ENCODE results near the gene SDSL.

SDSL gene

GRCh38 chr12:113468365-113469223 is 46.4 kb downstream of the SDSL start:
- no peak for DNase-seq (ENCODE audit: low read depth in 4 of 4, low spot score in 1 of 4)

GRCh38 chr12:113469224-113469948 is 47.2 kb downstream of the SDSL start:
- DNase-seq (ENCODE audit: low read depth in 4 of 4, low spot score in 1 of 4) = no peak

GRCh38 chr12:113469949-113470743 is 48.0 kb downstream of the SDSL start:
- no peak for DNase-seq (ENCODE audit: low read depth in 4 of 4, low spot score in 1 of 4)

- no peak for DNase-seq (ENCODE audit: low read depth in 4 of 4, low spot score in 1 of 4)
Measured at GRCh38 chr12:113470871-113471618, 48.9 kb downstream of the SDSL start.

- no peak for DNase-seq (ENCODE audit: low read depth in 4 of 4, low spot score in 1 of 4)
Measured at GRCh38 chr12:113471619-113472171, 49.5 kb downstream of the SDSL start, which contains the start of gene LHX5. Gene LHX5, minus strand, starts transcription at chr12:113471871. Its CDS starts 373 bp downstream, at chr12:113471498.

- no peak for DNase-seq (ENCODE audit: low read depth in 4 of 4, low spot score in 1 of 4)
Measured at GRCh38 chr12:113472191-113473121, 50.3 kb downstream of the SDSL start.

GRCh38 chr12:113473400-113473799 is 51.2 kb downstream of the SDSL start:
- DNase-seq (ENCODE audit: low read depth in 4 of 4, low spot score in 1 of 4) = no peak

- DNase-seq (ENCODE audit: low read depth in 4 of 4, low spot score in 1 of 4) = no peak
Measured at GRCh38 chr12:113473942-113474341, 51.8 kb downstream of the SDSL start.

GRCh38 chr12:113474635-113475436 is 52.7 kb downstream of the SDSL start:
- DNase-seq (ENCODE audit: low read depth in 4 of 4, low spot score in 1 of 4) = no peak

GRCh38 chr12:113475451-113476175 is 53.4 kb downstream of the SDSL start:
- DNase-seq (ENCODE audit: low read depth in 4 of 4, low spot score in 1 of 4) = no peak

GRCh38 chr12:113476176-113476986 is 54.2 kb downstream of the SDSL start:
- DNase-seq (ENCODE audit: low read depth in 4 of 4, low spot score in 1 of 4) = no peak

GRCh38 chr12:113477171-113477841 is 55.1 kb downstream of the SDSL start:
- no peak for DNase-seq (ENCODE audit: low read depth in 4 of 4, low spot score in 1 of 4)

- DNase-seq (ENCODE audit: low read depth in 4 of 4, low spot score in 1 of 4) = no peak
Measured at GRCh38 chr12:113477842-113478215, 55.6 kb downstream of the SDSL start.

- no peak for DNase-seq (ENCODE audit: low read depth in 4 of 4, low spot score in 1 of 4)
Measured at GRCh38 chr12:113478351-113479011, 56.3 kb downstream of the SDSL start.

GRCh38 chr12:113479216-113479589 is 57.0 kb downstream of the SDSL start:
- no peak for DNase-seq (ENCODE audit: low read depth in 4 of 4, low spot score in 1 of 4)
